A673 (cell line): ENCODE results near the gene RABGAP1L. TPM values are rescaled to one million over a fixed set of nuclear protein-coding genes. Genes with fewer than 3 reads are reported as not detected.
A peak's percentile ranks its signal among the peaks of the same experiment; 100 is the strongest.

Experiments used
- BruUV-seq: library from RNA; stranded (reverse); fragments of 400-500 nt; replicated peaks from 2 replicates; lab custom pipeline; 2021; lab: Mats Ljungman, UMichigan
- CTCF ChIA-PET: fragments of 300-600 bp; sonication (Branson Sonifier 250); formaldehyde crosslinking; loops from one replicate; lab custom pipeline; 2022; ENCODE audit warnings: antibody characterized with exemption; lab: Charles Lee
- POLR2A ChIA-PET: fragments of 300-600 bp; sonication (Branson Sonifier 250); formaldehyde crosslinking; loops from one replicate; lab custom pipeline; 2022; ENCODE audit warnings: antibody characterized with exemption; ENCODE audit not compliant: low non-redundant PET; lab: Charles Lee
- DNase-seq: peaks from one replicate; pipeline ENCODE4 v3.0.0-alpha.2; 2015; ENCODE audit warnings: low spot score
- H3K27ac ChIP-seq: fragments of 200-600 bp; sonication (generic); 2 replicates; pipeline ENCODE4 v1.5.1; 2016; ENCODE audit warnings: mixed run types, low read depth, mild to moderate bottlenecking, mixed read lengths, antibody characterized with exemption, low read length; ENCODE audit not compliant: poor library complexity, severe bottlenecking
- H3K27me3 ChIP-seq: fragments of 200-600 bp; sonication (generic); replicated peaks from 2 replicates; pipeline ENCODE4 v1.6.1; 2017; ENCODE audit warnings: mixed run types, low read depth, mild to moderate bottlenecking, mixed read lengths, antibody characterized with exemption, low read length; ENCODE audit not compliant: insufficient read depth, poor library complexity
- H3K36me3 ChIP-seq: fragments of 200-600 bp; sonication (generic); 2 replicates; pipeline ENCODE4 v1.6.1; 2016; ENCODE audit warnings: mixed run types, mild to moderate bottlenecking, mixed read lengths, antibody characterized with exemption, low read length; ENCODE audit not compliant: insufficient read depth, poor library complexity, severe bottlenecking
- H3K4me1 ChIP-seq: fragments of 200-600 bp; sonication (generic); 2 replicates; pipeline ENCODE4 v1.6.1; 2017; ENCODE audit warnings: mixed run types, mild to moderate bottlenecking, mixed read lengths, antibody characterized with exemption, low read length; ENCODE audit not compliant: insufficient read depth, poor library complexity, severe bottlenecking
- H3K4me3 ChIP-seq: fragments of 200-600 bp; sonication (generic); 2 replicates; pipeline ENCODE4 v1.5.1; 2016; ENCODE audit warnings: low read depth, mixed run types, mild to moderate bottlenecking, mixed read lengths, low read length; ENCODE audit not compliant: poor library complexity, severe bottlenecking
- H3K9me3 ChIP-seq: fragments of 200-600 bp; sonication (generic); 2 replicates; pipeline ENCODE4 v1.6.1; 2016; ENCODE audit warnings: mixed run types, low read depth, mild to moderate bottlenecking, mixed read lengths, antibody characterized with exemption, low read length; ENCODE audit not compliant: poor library complexity, severe bottlenecking
- EZH2 ChIP-seq: fragments of 200-600 bp; sonication (generic); IDR thresholded peaks from 2 replicates; pipeline ENCODE4 v1.6.1; 2017; ENCODE audit warnings: borderline replicate concordance, low read depth, mild to moderate bottlenecking, mixed read lengths, antibody characterized with exemption, low read length; ENCODE audit not compliant: poor library complexity, severe bottlenecking
- intact Hi-C: fragments of 100-400 bp; cut with micrococcal nuclease; formaldehyde crosslinking; loops from one replicate; pipeline ENCODE4 v1.10.0; 2022; ENCODE audit not compliant: unreplicated experiment
- total RNA-seq: library from RNA; stranded (reverse); gene quantifications from 2 replicates; pipeline ENCODE4 v1.2.3, GENCODE V29; 2021
- TF ChIP-seq, protein P1 (sequence below): fragments of 300-800, 200-600 bp; sonication (generic); conservative IDR thresholded peaks from 2 replicates; pipeline ENCODE4 v1.5.1; 2017; ENCODE audit warnings: low read depth, mild to moderate bottlenecking, antibody characterized with exemption, low read length, moderate library complexity, mixed read lengths

Gene RABGAP1L
- total RNA-seq, 1 experiment from 2014 or later = 19.3 TPM

DNA sequence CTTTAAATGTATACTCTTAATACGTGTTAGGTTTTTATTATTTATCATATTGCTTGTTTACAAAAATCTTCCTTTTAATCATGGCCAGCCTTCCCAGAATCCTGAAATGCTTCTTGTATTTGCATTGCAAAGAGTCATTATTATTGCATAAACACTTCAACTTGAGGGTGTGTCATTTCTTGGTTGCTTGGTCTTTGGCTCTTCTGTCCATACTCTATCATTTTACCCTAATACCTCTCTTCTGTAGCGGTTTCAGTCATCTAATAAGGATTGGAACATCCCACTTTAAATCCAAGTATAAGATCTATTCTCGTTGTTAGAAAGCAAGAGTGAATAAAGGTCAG lies 639.8 kb downstream of the RABGAP1L start:
- POLR2A ChIA-PET = interaction anchor here (0.7 to 1.4 kb wide), 2 partner anchors 12 to 200 kb away, joined by 4 to 5 read pairs; partner anchors contain the start of gene CACYBP
- no TSS peak for BruUV-seq
- no peaks in the 10 kb centered on the region for H3K9me3 ChIP-seq
- H3K36me3 ChIP-seq = no peaks in the 10 kb centered on the region
- peak overlapping the region; percentile 46 for H3K4me3 ChIP-seq
- intact Hi-C loops = no loop called here
- no peaks in the 10 kb centered on the region for H3K27me3 ChIP-seq
- H3K4me1 ChIP-seq = peaks cover 21% of the 10 kb centered on the region
- CTCF ChIA-PET = interaction anchor here (0.6 to 1.0 kb wide), 2 partner anchors 11 to 23 kb away, joined by 3 to 7 read pairs; no protein-coding TSS in a partner anchor
- DNase-seq = no peak
- H3K27ac ChIP-seq = no peak overlapping the region
- TF ChIP-seq EZH2 = no peak
- TF ChIP-seq, protein P1, sequence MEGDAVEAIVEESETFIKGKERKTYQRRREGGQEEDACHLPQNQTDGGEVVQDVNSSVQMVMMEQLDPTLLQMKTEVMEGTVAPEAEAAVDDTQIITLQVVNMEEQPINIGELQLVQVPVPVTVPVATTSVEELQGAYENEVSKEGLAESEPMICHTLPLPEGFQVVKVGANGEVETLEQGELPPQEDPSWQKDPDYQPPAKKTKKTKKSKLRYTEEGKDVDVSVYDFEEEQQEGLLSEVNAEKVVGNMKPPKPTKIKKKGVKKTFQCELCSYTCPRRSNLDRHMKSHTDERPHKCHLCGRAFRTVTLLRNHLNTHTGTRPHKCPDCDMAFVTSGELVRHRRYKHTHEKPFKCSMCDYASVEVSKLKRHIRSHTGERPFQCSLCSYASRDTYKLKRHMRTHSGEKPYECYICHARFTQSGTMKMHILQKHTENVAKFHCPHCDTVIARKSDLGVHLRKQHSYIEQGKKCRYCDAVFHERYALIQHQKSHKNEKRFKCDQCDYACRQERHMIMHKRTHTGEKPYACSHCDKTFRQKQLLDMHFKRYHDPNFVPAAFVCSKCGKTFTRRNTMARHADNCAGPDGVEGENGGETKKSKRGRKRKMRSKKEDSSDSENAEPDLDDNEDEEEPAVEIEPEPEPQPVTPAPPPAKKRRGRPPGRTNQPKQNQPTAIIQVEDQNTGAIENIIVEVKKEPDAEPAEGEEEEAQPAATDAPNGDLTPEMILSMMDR = no peak

DNA sequence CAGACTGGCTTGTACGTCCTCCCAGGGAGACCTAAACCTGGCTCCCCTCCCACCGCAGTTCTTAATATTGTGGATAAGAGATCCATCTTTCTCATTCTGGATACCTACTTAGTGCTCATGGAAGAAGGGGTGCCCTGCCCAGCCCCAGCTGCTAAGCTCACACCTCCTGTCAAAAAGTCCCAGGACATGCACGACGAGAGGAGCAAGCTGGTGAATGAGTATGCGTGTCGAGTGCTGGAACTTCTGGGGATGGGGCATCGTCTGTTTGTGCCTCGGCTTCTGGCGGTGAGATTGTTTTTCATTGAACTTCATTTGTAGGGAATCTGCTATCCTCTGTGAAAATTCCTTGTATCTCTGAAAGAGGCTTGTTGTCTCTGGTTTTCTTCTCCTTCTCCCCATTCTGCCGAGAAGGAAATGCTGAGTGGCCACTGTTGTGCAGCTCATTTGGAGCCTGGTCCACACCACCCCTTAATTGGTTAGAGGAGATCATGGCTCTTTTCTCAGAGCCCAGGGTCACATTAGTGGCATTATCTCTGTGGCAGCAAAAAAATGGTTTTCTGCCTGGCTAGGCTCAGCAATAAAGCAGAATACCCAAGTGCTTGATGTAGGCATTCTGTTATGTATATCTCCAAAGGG lies 641.0 kb downstream of the RABGAP1L start:
- H3K4me1 ChIP-seq = peaks cover 21% of the 10 kb centered on the region
- H3K27ac ChIP-seq = peak overlapping the region; percentile 38
- DNase-seq = no peak
- no peaks in the 10 kb centered on the region for H3K9me3 ChIP-seq
- ChIA-PET POLR2A (interaction anchor here (0.5 to 1.4 kb wide), 2 partner anchors 191 to 199 kb away, joined by 4 to 6 read pairs; partner anchors contain the start of gene CACYBP), CTCF (interaction anchor here (1.0 kb wide), 1 partner anchor 25 kb away, joined by 7 read pairs; no protein-coding TSS in a partner anchor)
- no peak for TF ChIP-seq EZH2
- TF ChIP-seq, protein P1 = no peak
- TSS peak; percentile 65 for BruUV-seq
- intact Hi-C loops = no loop called here
- no peaks in the 10 kb centered on the region for H3K36me3 ChIP-seq
- H3K27me3 ChIP-seq = no peaks in the 10 kb centered on the region
- peak overlapping the region; percentile 46 for H3K4me3 ChIP-seq

DNA sequence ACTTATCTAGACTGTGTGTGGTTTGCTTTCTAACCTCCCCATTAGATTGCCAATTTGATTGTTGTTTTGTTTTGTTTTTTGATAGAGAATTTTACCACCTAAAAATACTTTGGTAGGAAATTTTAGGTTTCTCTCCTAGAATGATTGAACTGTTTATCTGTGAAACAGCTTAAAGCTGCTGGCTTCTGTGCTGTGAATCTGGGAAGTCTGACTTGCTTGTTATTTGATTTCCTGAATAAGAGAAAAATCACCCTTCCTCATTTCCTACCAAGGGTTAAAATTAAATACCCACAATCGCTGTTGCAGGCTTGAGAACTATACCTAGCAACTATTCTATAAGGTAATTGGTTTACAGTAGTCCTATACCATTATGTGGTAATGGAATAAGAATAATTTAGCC lies 641.6 kb downstream of the RABGAP1L start:
- no peaks in the 10 kb centered on the region for H3K27me3 ChIP-seq
- no peak overlapping the region for H3K27ac ChIP-seq
- ChIA-PET POLR2A (no interaction called here), CTCF (no interaction called here)
- no peak for TF ChIP-seq EZH2
- TF ChIP-seq, protein P1 = no peak
- no peaks in the 10 kb centered on the region for H3K36me3 ChIP-seq
- no TSS peak for BruUV-seq
- intact Hi-C loops = no loop called here
- no peaks in the 10 kb centered on the region for H3K9me3 ChIP-seq
- peak overlapping the region; percentile 46 for H3K4me3 ChIP-seq
- peaks cover 17% of the 10 kb centered on the region for H3K4me1 ChIP-seq
- DNase-seq = no peak
